Lung (tissue), 12 donors: ENCODE results near the gene SPNS2. TPM values are rescaled to one million over a fixed set of nuclear protein-coding genes. Genes with fewer than 3 reads are reported as not detected.

Experiments used
- ATAC-seq: fragments of 200-7000 bp; cut with Tn5 transposase; one replicate; pipeline ENCODE4 v1.9.1; 2020; ENCODE audit warnings: moderate number of reproducible peaks; ENCODE audit not compliant: insufficient read depth, low FRiP score
- DNase-seq, 3 donors: peaks; one replicate each; pipeline ENCODE4 v3.0.0-alpha.2; 2013 to 2017
- H3K27ac ChIP-seq, 2 donors: one replicate each; pipeline ENCODE4 v1.5.1; 2013; ENCODE audit warnings: mild to moderate bottlenecking in 2 of 2, moderate library complexity in 2 of 2, control low read depth in 1 of 2, inconsistent platforms in 1 of 2, low read depth in 1 of 2, low read length in 1 of 2
- H3K27me3 ChIP-seq, 3 donors: one replicate each; pipeline ENCODE4 v1.5.1; 2013; ENCODE audit warnings: low read length in 2 of 3; ENCODE audit not compliant: control insufficient read depth in 3 of 3, insufficient read depth in 3 of 3
- H3K36me3 ChIP-seq, 4 donors: one replicate each; pipeline ENCODE4 v1.5.1; 2013; ENCODE audit warnings: low read length in 4 of 4, mild to moderate bottlenecking in 1 of 4, moderate library complexity in 1 of 4; ENCODE audit not compliant: control insufficient read depth in 4 of 4, insufficient read depth in 4 of 4
- H3K4me1 ChIP-seq, 5 donors: one replicate each; pipeline ENCODE4 v1.5.1; 2013; ENCODE audit warnings: low read length in 5 of 5, mild to moderate bottlenecking in 2 of 5, moderate library complexity in 1 of 5; ENCODE audit not compliant: control insufficient read depth in 5 of 5, insufficient read depth in 5 of 5
- H3K4me3 ChIP-seq: one replicate; pipeline ENCODE4 v1.5.1; 2013; ENCODE audit warnings: mild to moderate bottlenecking, control low read depth, moderate library complexity
- H3K9ac ChIP-seq, 2 donors: one replicate each; pipeline ENCODE4 v1.5.1; 2013; ENCODE audit warnings: low read length in 2 of 2, control low read depth in 1 of 2; ENCODE audit not compliant: insufficient read depth in 1 of 2
- H3K9me3 ChIP-seq, 4 donors: one replicate each; pipeline ENCODE4 v1.5.1; 2013; ENCODE audit warnings: low read length in 3 of 4, mild to moderate bottlenecking in 1 of 4, moderate library complexity in 1 of 4; ENCODE audit not compliant: control insufficient read depth in 4 of 4, insufficient read depth in 3 of 4
- CTCF ChIP-seq: IDR thresholded peaks from 2 replicates; pipeline ENCODE4 v1.5.1; 2012; ENCODE audit warnings: mild to moderate bottlenecking; ENCODE audit errors: control extremely low read depth, extremely low read depth
- WGBS, 2 donors: extraction: QIAGEN DNeasy Blood & Tissue Kit; methylation state at CpG; one replicate each; pipeline ENCODE4 v1.1.7; 2013; 5-methylcytosine and 5-hydroxymethylcytosine counted together
- polyA plus RNA-seq, 2 donors: library from polyadenylated mRNA; stranded (reverse); fragments of 200-250 nt; gene quantifications; one replicate each; pipeline ENCODE4 v1.2.1, GENCODE V29; 2013
- total RNA-seq, 2 donors: library from RNA; depleted of rRNA in 1 of 2; stranded (reverse); fragments of >200 nt in 1 of 2; gene quantifications; one replicate each; pipeline ENCODE4 v1.2.1, GENCODE V29; 2014 to 2021
- donor health status: control.
- donor health status: control.
- donor health status: Bipolar disorder and iron deficiency.
- donor health status: healthy.
- donor health status: DM: yes; HTN: yes; CAD: no.

Gene SPNS2
- total and polyA plus RNA-seq, 4 donors, result 26.8 to 60.1 (median 42.5) TPM

DNA sequence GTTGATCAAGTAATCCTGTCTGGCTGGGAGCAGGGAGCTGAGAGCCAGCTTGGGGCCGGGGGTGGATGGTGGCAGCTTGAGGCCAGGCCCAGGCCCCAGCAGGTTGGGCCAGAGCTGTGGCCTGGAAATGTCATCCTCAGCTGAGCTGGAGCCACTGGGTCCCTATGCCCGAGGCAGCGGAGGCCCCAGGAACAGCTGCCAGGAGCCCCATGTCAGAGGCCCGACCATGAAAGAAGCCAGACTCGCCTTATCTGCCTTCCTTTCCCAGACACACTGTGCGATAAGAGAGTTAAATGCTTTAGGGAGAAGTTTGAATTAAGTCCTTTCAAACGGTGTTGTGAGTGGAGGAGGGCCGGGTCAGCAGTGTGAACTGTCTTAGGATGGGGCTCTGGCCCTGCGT, 89.1 kb downstream of the SPNS2 start:
- ATAC-seq (no peak), DNase-seq (peak in 1 of 3 donors; percentile 51)
- TF ChIP-seq CTCF, result no peak
- H3K36me3 ChIP-seq, result no peaks in the 10 kb centered on the region
- 72 to 74% methylated on average over 9 of the region's 9 CpGs for WGBS, 2 donors
- peak overlapping the region in 1 of 2 donors; percentile 16 for H3K9ac ChIP-seq
- no peak overlapping the region for H3K27ac ChIP-seq
- H3K4me3 ChIP-seq, result no peak overlapping the region
- peaks cover 0 to 63% (median 15%) of the 10 kb centered on the region in 5 donors for H3K4me1 ChIP-seq
- H3K9me3 ChIP-seq, result peaks cover 0 to 2% (median 0%) of the 10 kb centered on the region in 4 donors
- no peaks in the 10 kb centered on the region for H3K27me3 ChIP-seq

- Histone ChIP-seq H3K27ac (no peak overlapping the region), H3K9me3 (no peaks in the 10 kb centered on the region), H3K4me1 (peaks cover 0 to 63% (median 15%) of the 10 kb centered on the region in 5 donors), H3K4me3 (no peak overlapping the region), H3K9ac (no peak overlapping the region), H3K27me3 (no peaks in the 10 kb centered on the region), H3K36me3 (no peaks in the 10 kb centered on the region)
- TF ChIP-seq CTCF, result no peak
- WGBS, 2 donors, result 75 to 79% methylated on average over 11 of the region's 11 CpGs
- no peak for ATAC-seq
- no peak for DNase-seq
Measured at GRCh38 chr17:4588391-4588790, 89.7 kb downstream of the SPNS2 start.

Other genes starting within 250 kb of the SPNS2 start
- 10 to 100 TPM; 58.2 to 60.2 TPM for gene ANKFY1, start 234.9 kb upstream of the SPNS2 start, total RNA-seq
- 10 to 100 TPM; 11.4 to 19.4 TPM for gene ANKFY1, start 234.9 kb upstream of the SPNS2 start, polyA plus RNA-seq
- gene UBE2G1, start 132.2 kb upstream of the SPNS2 start, total RNA-seq, result 10 to 100 TPM; 41.7 to 47.5 TPM
- 10 to 100 TPM in 1 of 2 donors, 1 to 10 TPM in 1; 8.0 to 27.2 TPM for gene UBE2G1, start 132.2 kb upstream of the SPNS2 start, polyA plus RNA-seq
- 1 to 10 TPM in 1 of 2 donors, under 1 TPM in 1; 0.40 to 1.6 TPM for gene SPNS3, start 64.9 kb upstream of the SPNS2 start, total RNA-seq
- under 1 TPM; 0.41 to 0.62 TPM for gene SPNS3, start 64.9 kb upstream of the SPNS2 start, polyA plus RNA-seq
- gene MYBBP1A, start 56.5 kb downstream of the SPNS2 start, total RNA-seq, result 10 to 100 TPM; 21.2 to 71.7 TPM
- gene MYBBP1A, start 56.5 kb downstream of the SPNS2 start, polyA plus RNA-seq, result 10 to 100 TPM; 34.2 to 34.7 TPM
- 10 to 100 TPM in 1 of 2 donors, 1 to 10 TPM in 1; 8.8 to 12.3 TPM for gene GGT6, start 61.7 kb downstream of the SPNS2 start, total RNA-seq
- 1 to 10 TPM; 2.8 to 6.1 TPM for gene GGT6, start 61.7 kb downstream of the SPNS2 start, polyA plus RNA-seq
- gene SMTNL2, start 85.6 kb downstream of the SPNS2 start, total RNA-seq, result 10 to 100 TPM; 10.9 to 18.1 TPM
- gene SMTNL2, start 85.6 kb downstream of the SPNS2 start, polyA plus RNA-seq, result 1 to 10 TPM; 1.5 to 3.0 TPM
- 10 to 100 TPM in 1 of 2 donors, 1 to 10 TPM in 1; 7.5 to 14.0 TPM for gene ALOX15, start 142.8 kb downstream of the SPNS2 start, total RNA-seq
- 1 to 10 TPM; 3.3 to 3.8 TPM for gene ALOX15, start 142.8 kb downstream of the SPNS2 start, polyA plus RNA-seq
- gene PELP1, start 205.3 kb downstream of the SPNS2 start, total RNA-seq, result 10 to 100 TPM; 26.6 to 53.9 TPM
- gene PELP1, start 205.3 kb downstream of the SPNS2 start, polyA plus RNA-seq, result 10 to 100 TPM; 21.0 to 28.6 TPM
- gene ARRB2, start 211.8 kb downstream of the SPNS2 start, total RNA-seq, result 100 to 1,000 TPM in 1 of 2 donors, 10 to 100 TPM in 1; 27.2 to 186 TPM
- 100 to 1,000 TPM in 1 of 2 donors, 10 to 100 TPM in 1; 98.5 to 222 TPM for gene ARRB2, start 211.8 kb downstream of the SPNS2 start, polyA plus RNA-seq
- gene MED11, start 232.5 kb downstream of the SPNS2 start, total RNA-seq, result 10 to 100 TPM; 14.3 to 27.3 TPM
- 10 to 100 TPM; 31.4 to 48.5 TPM for gene MED11, start 232.5 kb downstream of the SPNS2 start, polyA plus RNA-seq
- 1 to 10 TPM; 2.3 to 9.0 TPM for gene ZMYND15, start 241.0 kb downstream of the SPNS2 start, total RNA-seq
- 1 to 10 TPM; 6.6 to 9.7 TPM for gene ZMYND15, start 241.0 kb downstream of the SPNS2 start, polyA plus RNA-seq
- 100 to 1,000 TPM in 1 of 2 donors, 10 to 100 TPM in 1; 32.7 to 139 TPM for gene CXCL16, start 241.0 kb downstream of the SPNS2 start, total RNA-seq
- 100 to 1,000 TPM in 1 of 2 donors, 10 to 100 TPM in 1; 82.3 to 252 TPM for gene CXCL16, start 241.0 kb downstream of the SPNS2 start, polyA plus RNA-seq